ENCODE measurements around the gene MBP.

Gene MBP

GRCh38 chr18:76963936-76964335 lies 168.6 kb downstream of the MBP start:
- no peak overlapping the region for H3K9ac ChIP-seq (ENCODE audit: low read length in 5 of 5)
- H3K4me1 ChIP-seq (ENCODE audit: control insufficient read depth in 5 of 5, insufficient read depth in 5 of 5, low read length in 5 of 5): peaks cover 0 to 5% (median 0%) of the 10 kb centered on the region in 5 donors
- H3K4me3 ChIP-seq (ENCODE audit: low read depth in 1 of 5, low read length in 5 of 5): no peak overlapping the region
- H3K36me3 ChIP-seq (ENCODE audit: control insufficient read depth in 5 of 5, insufficient read depth in 5 of 5, low read length in 5 of 5): peaks cover 16 to 34% (median 27%) of the 10 kb centered on the region in 5 donors
- no peaks in the 10 kb centered on the region for H3K27me3 ChIP-seq (ENCODE audit: control insufficient read depth in 5 of 5, insufficient read depth in 4 of 5, low read length in 5 of 5)
- H3K27ac ChIP-seq (ENCODE audit: low read depth, low read length): no peak overlapping the region
- no peaks in the 10 kb centered on the region for H3K9me3 ChIP-seq (ENCODE audit: control insufficient read depth in 5 of 5, low read length in 5 of 5)

- Histone ChIP-seq H3K9ac (ENCODE audit: low read length in 5 of 5) (no peak overlapping the region), H3K9me3 (ENCODE audit: control insufficient read depth in 5 of 5, low read length in 5 of 5) (no peaks in the 10 kb centered on the region), H3K27me3 (ENCODE audit: control insufficient read depth in 5 of 5, insufficient read depth in 4 of 5, low read length in 5 of 5) (no peaks in the 10 kb centered on the region), H3K4me1 (ENCODE audit: control insufficient read depth in 5 of 5, insufficient read depth in 5 of 5, low read length in 5 of 5) (peaks cover 0 to 12% (median 0%) of the 10 kb centered on the region in 5 donors), H3K27ac (ENCODE audit: low read depth, low read length) (no peak overlapping the region), H3K36me3 (ENCODE audit: control insufficient read depth in 5 of 5, insufficient read depth in 5 of 5, low read length in 5 of 5) (peaks cover 13 to 39% (median 24%) of the 10 kb centered on the region in 5 donors), H3K4me3 (ENCODE audit: low read depth in 1 of 5, low read length in 5 of 5) (no peak overlapping the region)
Observed at GRCh38 chr18:76962851-76963250, 169.7 kb downstream of the MBP start.

GRCh38 chr18:76960528-76961035 lies 172.0 kb downstream of the MBP start:
- H3K36me3 ChIP-seq (ENCODE audit: control insufficient read depth in 5 of 5, insufficient read depth in 5 of 5, low read length in 5 of 5): peaks cover 17 to 58% (median 42%) of the 10 kb centered on the region in 5 donors
- peaks cover 0 to 21% (median 0%) of the 10 kb centered on the region in 5 donors for H3K4me1 ChIP-seq (ENCODE audit: control insufficient read depth in 5 of 5, insufficient read depth in 5 of 5, low read length in 5 of 5)
- no peaks in the 10 kb centered on the region for H3K27me3 ChIP-seq (ENCODE audit: control insufficient read depth in 5 of 5, insufficient read depth in 4 of 5, low read length in 5 of 5)
- no peak overlapping the region for H3K27ac ChIP-seq (ENCODE audit: low read depth, low read length)
- H3K9me3 ChIP-seq (ENCODE audit: control insufficient read depth in 5 of 5, low read length in 5 of 5): no peaks in the 10 kb centered on the region
- H3K4me3 ChIP-seq (ENCODE audit: low read depth in 1 of 5, low read length in 5 of 5): no peak overlapping the region
- no peak overlapping the region for H3K9ac ChIP-seq (ENCODE audit: low read length in 5 of 5)

GRCh38 chr18:76959605-76960004 lies 173.0 kb downstream of the MBP start:
- peaks cover 0 to 23% (median 0%) of the 10 kb centered on the region in 5 donors for H3K4me1 ChIP-seq (ENCODE audit: control insufficient read depth in 5 of 5, insufficient read depth in 5 of 5, low read length in 5 of 5)
- no peaks in the 10 kb centered on the region for H3K9me3 ChIP-seq (ENCODE audit: control insufficient read depth in 5 of 5, low read length in 5 of 5)
- H3K27ac ChIP-seq (ENCODE audit: low read depth, low read length): no peak overlapping the region
- no peaks in the 10 kb centered on the region for H3K27me3 ChIP-seq (ENCODE audit: control insufficient read depth in 5 of 5, insufficient read depth in 4 of 5, low read length in 5 of 5)
- H3K9ac ChIP-seq (ENCODE audit: low read length in 5 of 5): no peak overlapping the region
- peaks cover 17 to 61% (median 42%) of the 10 kb centered on the region in 5 donors for H3K36me3 ChIP-seq (ENCODE audit: control insufficient read depth in 5 of 5, insufficient read depth in 5 of 5, low read length in 5 of 5)
- H3K4me3 ChIP-seq (ENCODE audit: low read depth in 1 of 5, low read length in 5 of 5): no peak overlapping the region

- H3K36me3 ChIP-seq (ENCODE audit: control insufficient read depth in 5 of 5, insufficient read depth in 5 of 5, low read length in 5 of 5): peaks cover 17 to 61% (median 42%) of the 10 kb centered on the region in 5 donors
- H3K27me3 ChIP-seq (ENCODE audit: control insufficient read depth in 5 of 5, insufficient read depth in 4 of 5, low read length in 5 of 5): no peaks in the 10 kb centered on the region
- H3K4me1 ChIP-seq (ENCODE audit: control insufficient read depth in 5 of 5, insufficient read depth in 5 of 5, low read length in 5 of 5): peaks cover 0 to 25% (median 1%) of the 10 kb centered on the region in 5 donors
- no peak overlapping the region for H3K4me3 ChIP-seq (ENCODE audit: low read depth in 1 of 5, low read length in 5 of 5)
- peak overlapping the region in 1 of 5 donors; percentile 37 for H3K9ac ChIP-seq (ENCODE audit: low read length in 5 of 5)
- no peaks in the 10 kb centered on the region for H3K9me3 ChIP-seq (ENCODE audit: control insufficient read depth in 5 of 5, low read length in 5 of 5)
- no peak overlapping the region for H3K27ac ChIP-seq (ENCODE audit: low read depth, low read length)
Observed at GRCh38 chr18:76958692-76959341, 173.8 kb downstream of the MBP start.

- peaks cover 13 to 67% (median 43%) of the 10 kb centered on the region in 5 donors for H3K36me3 ChIP-seq (ENCODE audit: control insufficient read depth in 5 of 5, insufficient read depth in 5 of 5, low read length in 5 of 5)
- no peaks in the 10 kb centered on the region for H3K9me3 ChIP-seq (ENCODE audit: control insufficient read depth in 5 of 5, low read length in 5 of 5)
- no peaks in the 10 kb centered on the region for H3K27me3 ChIP-seq (ENCODE audit: control insufficient read depth in 5 of 5, insufficient read depth in 4 of 5, low read length in 5 of 5)
- no peak overlapping the region for H3K9ac ChIP-seq (ENCODE audit: low read length in 5 of 5)
- peaks cover 0 to 34% (median 7%) of the 10 kb centered on the region in 5 donors for H3K4me1 ChIP-seq (ENCODE audit: control insufficient read depth in 5 of 5, insufficient read depth in 5 of 5, low read length in 5 of 5)
- no peak overlapping the region for H3K4me3 ChIP-seq (ENCODE audit: low read depth in 1 of 5, low read length in 5 of 5)
- H3K27ac ChIP-seq (ENCODE audit: low read depth, low read length): no peak overlapping the region
Observed at GRCh38 chr18:76957384-76958355, 174.9 kb downstream of the MBP start.

- Histone ChIP-seq H3K9me3 (ENCODE audit: control insufficient read depth in 5 of 5, low read length in 5 of 5) (no peaks in the 10 kb centered on the region), H3K27me3 (ENCODE audit: control insufficient read depth in 5 of 5, insufficient read depth in 4 of 5, low read length in 5 of 5) (no peaks in the 10 kb centered on the region), H3K4me1 (ENCODE audit: control insufficient read depth in 5 of 5, insufficient read depth in 5 of 5, low read length in 5 of 5) (peaks cover 0 to 34% (median 7%) of the 10 kb centered on the region in 5 donors), H3K27ac (ENCODE audit: low read depth, low read length) (no peak overlapping the region), H3K4me3 (ENCODE audit: low read depth in 1 of 5, low read length in 5 of 5) (no peak overlapping the region), H3K36me3 (ENCODE audit: control insufficient read depth in 5 of 5, insufficient read depth in 5 of 5, low read length in 5 of 5) (peaks cover 9 to 77% (median 51%) of the 10 kb centered on the region in 5 donors), H3K9ac (ENCODE audit: low read length in 5 of 5) (no peak overlapping the region)
Observed at GRCh38 chr18:76956648-76957047, 175.9 kb downstream of the MBP start.

GRCh38 chr18:76955524-76956170 lies 176.9 kb downstream of the MBP start:
- no peak overlapping the region for H3K27ac ChIP-seq (ENCODE audit: low read depth, low read length)
- H3K9me3 ChIP-seq (ENCODE audit: control insufficient read depth in 5 of 5, low read length in 5 of 5): no peaks in the 10 kb centered on the region
- no peak overlapping the region for H3K4me3 ChIP-seq (ENCODE audit: low read depth in 1 of 5, low read length in 5 of 5)
- H3K4me1 ChIP-seq (ENCODE audit: control insufficient read depth in 5 of 5, insufficient read depth in 5 of 5, low read length in 5 of 5): peaks cover 0 to 34% (median 7%) of the 10 kb centered on the region in 5 donors
- H3K9ac ChIP-seq (ENCODE audit: low read length in 5 of 5): no peak overlapping the region
- H3K27me3 ChIP-seq (ENCODE audit: control insufficient read depth in 5 of 5, insufficient read depth in 4 of 5, low read length in 5 of 5): no peaks in the 10 kb centered on the region
- H3K36me3 ChIP-seq (ENCODE audit: control insufficient read depth in 5 of 5, insufficient read depth in 5 of 5, low read length in 5 of 5): peaks cover 6 to 76% (median 54%) of the 10 kb centered on the region in 5 donors

- no peaks in the 10 kb centered on the region for H3K9me3 ChIP-seq (ENCODE audit: control insufficient read depth in 5 of 5, low read length in 5 of 5)
- no peak overlapping the region for H3K4me3 ChIP-seq (ENCODE audit: low read depth in 1 of 5, low read length in 5 of 5)
- H3K27me3 ChIP-seq (ENCODE audit: control insufficient read depth in 5 of 5, insufficient read depth in 4 of 5, low read length in 5 of 5): no peaks in the 10 kb centered on the region
- peaks cover 0 to 26% (median 7%) of the 10 kb centered on the region in 5 donors for H3K4me1 ChIP-seq (ENCODE audit: control insufficient read depth in 5 of 5, insufficient read depth in 5 of 5, low read length in 5 of 5)
- peaks cover 11 to 63% (median 50%) of the 10 kb centered on the region in 5 donors for H3K36me3 ChIP-seq (ENCODE audit: control insufficient read depth in 5 of 5, insufficient read depth in 5 of 5, low read length in 5 of 5)
- no peak overlapping the region for H3K27ac ChIP-seq (ENCODE audit: low read depth, low read length)
- H3K9ac ChIP-seq (ENCODE audit: low read length in 5 of 5): no peak overlapping the region
Observed at GRCh38 chr18:76953583-76954233, 178.9 kb downstream of the MBP start.

Measured in subcutaneous abdominal adipose tissue (tissue), 5 donors.